GM12878 (cell line): ENCODE measurements around the gene MAGEC2. TPM values are rescaled to one million over a fixed set of nuclear protein-coding genes. Genes with fewer than 3 reads are reported as not detected.

Experiments used
- ATAC-seq: fragments of 200-7000 bp; cut with Tn5 transposase; 3 replicates; pipeline ENCODE4 v1.9.1; 2020; ENCODE audit warnings: mild to moderate bottlenecking, moderate library complexity
- BruUV-seq: library from RNA; stranded (reverse); fragments of 400-500 nt; replicated peaks from 2 replicates; lab custom pipeline; 2021; lab: Mats Ljungman, UMichigan
- CTCF ChIA-PET: fragments of 300-600 bp; sonication (Branson Sonifier 250); formaldehyde crosslinking; extraction: SDS; loops from one replicate; lab custom pipeline; 2021; ENCODE audit warnings: inconsistent platforms; lab: Yijun Ruan, JAX
- POLR2A ChIA-PET: fragments of 350-600 bp; formaldehyde crosslinking; extraction: SDS; loops from one replicate; lab custom pipeline; 2021; ENCODE audit warnings: inconsistent platforms; lab: Charles Lee
- RAD21 ChIA-PET: fragments of 300-600 bp; sonication (Branson Sonifier 250); formaldehyde crosslinking; loops from one replicate; lab custom pipeline; 2023; ENCODE audit warnings: antibody characterized with exemption; ENCODE audit not compliant: unreplicated experiment; lab: Charles Lee
- SMC1A ChIA-PET: fragments of 300-600 bp; sonication (Branson Sonifier 250); formaldehyde crosslinking; loops from one replicate; lab custom pipeline; 2023; ENCODE audit not compliant: unreplicated experiment, uncharacterized antibody; lab: Charles Lee
- DNase-seq: peaks from one replicate; pipeline ENCODE4 v3.0.0-alpha.2; 2011; ENCODE audit warnings: low read depth, low spot score
- FAIRE-seq: peaks from 3 replicates; lab custom pipeline; 2011; peaks lifted over from hg19 to GRCh38; lab: Jason Lieb, UNC
- H2AFZ ChIP-seq: 2 replicates; pipeline ENCODE4 v1.6.0; 2011; ENCODE audit warnings: low read depth, low read length, control low read depth; ENCODE audit not compliant: control insufficient read depth
- H3K27ac ChIP-seq: 2 replicates; pipeline ENCODE4 v1.5.1; 2011; ENCODE audit warnings: control low read depth; ENCODE audit not compliant: control insufficient read depth, insufficient read depth
- H3K27me3 ChIP-seq, 2 experiments: replicated peaks in 1 of 2; 2 replicates each; pipeline versions ENCODE4 v1.6.0 to v1.6.1; 2011; ENCODE audit warnings: low read length in 1 of 2; ENCODE audit not compliant: control insufficient read depth in 2 of 2, insufficient read depth in 2 of 2
- H3K36me3 ChIP-seq, 2 experiments: 2 replicates each; pipeline ENCODE4 v1.5.1; 2011; ENCODE audit warnings: low read length in 1 of 2; ENCODE audit not compliant: control insufficient read depth in 2 of 2, insufficient read depth in 2 of 2
- H3K4me1 ChIP-seq: 2 replicates; pipeline ENCODE4 v1.6.1; 2011; ENCODE audit warnings: mild to moderate bottlenecking, low read length, moderate library complexity, mixed read lengths; ENCODE audit not compliant: control insufficient read depth, insufficient read depth
- H3K4me2 ChIP-seq: 2 replicates; pipeline ENCODE4 v1.6.0; 2011; ENCODE audit warnings: control low read depth; ENCODE audit not compliant: control insufficient read depth, insufficient read depth
- H3K4me3 ChIP-seq: fragments of 200-600 bp; sonication (generic); 2 replicates; pipeline ENCODE4 v1.5.1; 2016
- H3K79me2 ChIP-seq: 2 replicates; pipeline ENCODE4 v1.6.0; 2011; ENCODE audit warnings: low read length; ENCODE audit not compliant: control insufficient read depth, insufficient read depth
- H3K9ac ChIP-seq: 2 replicates; pipeline ENCODE4 v1.8.0; 2011; ENCODE audit warnings: low read length, control low read depth, mixed read lengths; ENCODE audit not compliant: control insufficient read depth, insufficient read depth
- H3K9me3 ChIP-seq: replicated peaks from 3 replicates; pipeline ENCODE4 v1.5.1; 2011; ENCODE audit warnings: mild to moderate bottlenecking, low read length; ENCODE audit not compliant: control insufficient read depth, insufficient read depth
- H4K20me1 ChIP-seq: 2 replicates; pipeline ENCODE4 v1.6.0; 2011; ENCODE audit not compliant: control insufficient read depth, insufficient read depth
- CREM ChIP-seq: IDR thresholded peaks from 2 replicates; pipeline ENCODE4 v1.6.1; 2014; ENCODE audit warnings: antibody characterized with exemption, low read depth
- ETV6 ChIP-seq, 2 experiments: fragments of 450-650 bp in 1 of 2; IDR thresholded peaks in 1 of 2; conservative IDR thresholded peaks in 1 of 2; 2 replicates each; pipeline ENCODE4 v1.6.1; 2014; ENCODE audit warnings: antibody characterized with exemption in 1 of 2, borderline replicate concordance in 1 of 2, low read depth in 1 of 2, mild to moderate bottlenecking in 1 of 2, moderate library complexity in 1 of 2
- FOS ChIP-seq: IDR thresholded peaks from 3 replicates; pipeline ENCODE4 v1.6.1; 2011; ENCODE audit warnings: borderline replicate concordance; ENCODE audit not compliant: insufficient read length; ENCODE audit errors: extremely low read depth
- FOXK2 ChIP-seq: fragments of 450-650 bp; IDR thresholded peaks from 2 replicates; pipeline ENCODE4 v1.6.1; 2017; ENCODE audit warnings: mild to moderate bottlenecking, moderate library complexity
- KDM1A ChIP-seq: fragments of 200-600 bp; sonication (generic); IDR thresholded peaks from 2 replicates; pipeline ENCODE4 v1.6.1; 2016; ENCODE audit warnings: borderline replicate concordance
- LARP7 ChIP-seq: fragments of 450-650 bp; IDR thresholded peaks from 2 replicates; pipeline ENCODE4 v1.6.1; 2017; ENCODE audit warnings: mild to moderate bottlenecking
- NFYB ChIP-seq: IDR thresholded peaks from 2 replicates; pipeline ENCODE4 v1.6.1; 2011; ENCODE audit warnings: low read depth, mild to moderate bottlenecking, low read length, improper control_type of control experiment, moderate library complexity; ENCODE audit not compliant: insufficient read depth
- SMAD5 ChIP-seq: IDR thresholded peaks from 2 replicates; pipeline ENCODE4 v1.6.1; 2016; ENCODE audit warnings: antibody characterized with exemption, low read depth
- STAT1 ChIP-seq: fragments of 450-650 bp; conservative IDR thresholded peaks from 2 replicates; pipeline ENCODE4 v1.6.1; 2014; ENCODE audit warnings: antibody characterized with exemption, mild to moderate bottlenecking
- SUZ12 ChIP-seq: fragments of 200-600 bp; sonication (generic); IDR thresholded peaks from one replicate; pipeline ENCODE4 v1.6.1; 2018; ENCODE audit warnings: antibody characterized with exemption, mild to moderate bottlenecking; ENCODE audit not compliant: unreplicated experiment
- WGBS: methylation state at CpG from one replicate; pipeline ENCODE4 v1.1.6; 2016; ENCODE audit warnings: low lambda C conversion rate; ENCODE audit not compliant: insufficient replicate concordance, insufficient coverage; ENCODE audit errors: missing lambda C conversion rate; 5-methylcytosine and 5-hydroxymethylcytosine counted together
- in situ Hi-C: fragments of 300-500 bp; cut with MboI; formaldehyde crosslinking; loops from 9 replicates; pipeline ENCODE4 v1.14.3; 2018; ENCODE audit warnings: mixed read lengths
- intact Hi-C: fragments of 100-400 bp; cut with micrococcal nuclease; formaldehyde crosslinking; loops from one replicate; pipeline ENCODE4 v1.14.2; 2022; ENCODE audit not compliant: unreplicated experiment
- polyA plus RNA-seq, 11 experiments: library from polyadenylated mRNA; depleted of rRNA in 4 of 11; unstranded in 6 of 11; stranded (reverse) in 5 of 11; fragments of >200 nt; fragmentation: Nextera tagmentation in 4 of 11; fragmentation: Illumina TruSeq in 1 of 11; extraction: Ambion mirVana in 4 of 11; extraction: Trizol in 1 of 11; gene quantifications; 1 replicate in 1 of 11; 2 replicates in 10 of 11; pipeline versions ENCODE4 v1.2.1 to v1.2.3, GENCODE V29; 2011 to 2016; ENCODE audit warnings: inconsistent platforms in 2 of 11, missing spikeins in 2 of 11, low read depth in 1 of 11
- total RNA-seq, 4 experiments: library from RNA; depleted of rRNA in 3 of 4; stranded (reverse); fragments of >200 nt in 3 of 4; fragmentation: Illumina TruSeq in 1 of 4; extraction: Trizol in 1 of 4; gene quantifications; 2 replicates each; pipeline versions ENCODE4 v1.2.1 to v1.2.3, GENCODE V29; 2013 to 2021
- TF ChIP-seq, protein P1 (sequence below): fragments of 450-650 bp; IDR thresholded peaks from 2 replicates; pipeline ENCODE4 v1.6.1; 2017; ENCODE audit warnings: mild to moderate bottlenecking
- TF ChIP-seq, protein P2 (sequence below): fragments of 450-650 bp; IDR thresholded peaks from 2 replicates; pipeline ENCODE4 v1.6.1; 2016; ENCODE audit warnings: mild to moderate bottlenecking, moderate library complexity, borderline replicate concordance

Gene MAGEC2
- total and polyA plus RNA-seq, 10 of the 15 experiments (the other 5 are each of a cell fraction or from before 2014, with no cell fraction given) = 0.50 TPM; not detected in 9

DNA sequence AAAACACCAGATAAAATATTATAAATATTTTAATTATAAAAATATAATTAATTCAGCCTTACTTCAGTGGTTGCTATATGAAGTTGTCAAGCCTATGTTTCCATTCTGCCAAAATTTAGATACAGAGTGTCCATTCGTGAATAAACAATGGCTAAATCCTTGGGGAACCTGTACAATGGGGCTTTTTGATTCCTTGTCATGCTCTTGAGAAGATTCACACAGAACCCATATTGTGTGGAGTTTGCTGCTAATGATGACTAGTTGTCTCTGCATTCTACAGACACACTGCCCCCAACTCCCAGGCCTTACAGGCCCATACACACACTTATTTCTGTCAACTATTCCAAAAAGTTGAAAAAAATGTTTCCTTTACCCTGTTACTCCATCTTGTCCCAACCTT, 33.4 kb upstream of the MAGEC2 start:
- FAIRE-seq = no peak
- no peak for ATAC-seq
- Histone ChIP-seq H3K27me3 (no peaks in the 10 kb centered on the region; a peak in 1 of 4 replicates), H3K4me3 (no peak overlapping the region), H3K79me2 (no peaks in the 10 kb centered on the region), H3K27ac (no peak overlapping the region), H3K9me3 (no peaks in the 10 kb centered on the region; the same call in 2 of the 3 replicates), H3K4me1 (no peaks in the 10 kb centered on the region), H4K20me1 (no peaks in the 10 kb centered on the region), H3K36me3 (no peaks in the 10 kb centered on the region), H3K9ac (no peak overlapping the region), H2AFZ (no peak overlapping the region), H3K4me2 (no peak overlapping the region)
- in situ Hi-C loops = no loop called here
- no peak for DNase-seq
- intact Hi-C loops = no loop called here
- ChIA-PET RAD21 (no interaction called here), POLR2A (no interaction called here), SMC1A (no interaction called here)
- BruUV-seq = no TSS peak
- 0% methylated on average over 1 of the region's 1 CpG for WGBS
- TF ChIP-seq FOXK2 = no peak
- TF ChIP-seq KDM1A = no peak
- TF ChIP-seq SMAD5 = no peak
- TF ChIP-seq LARP7 = no peak
- no peak for TF ChIP-seq CREM
- no peak for TF ChIP-seq NFYB
- no peak for TF ChIP-seq SUZ12
- TF ChIP-seq, protein P1, sequence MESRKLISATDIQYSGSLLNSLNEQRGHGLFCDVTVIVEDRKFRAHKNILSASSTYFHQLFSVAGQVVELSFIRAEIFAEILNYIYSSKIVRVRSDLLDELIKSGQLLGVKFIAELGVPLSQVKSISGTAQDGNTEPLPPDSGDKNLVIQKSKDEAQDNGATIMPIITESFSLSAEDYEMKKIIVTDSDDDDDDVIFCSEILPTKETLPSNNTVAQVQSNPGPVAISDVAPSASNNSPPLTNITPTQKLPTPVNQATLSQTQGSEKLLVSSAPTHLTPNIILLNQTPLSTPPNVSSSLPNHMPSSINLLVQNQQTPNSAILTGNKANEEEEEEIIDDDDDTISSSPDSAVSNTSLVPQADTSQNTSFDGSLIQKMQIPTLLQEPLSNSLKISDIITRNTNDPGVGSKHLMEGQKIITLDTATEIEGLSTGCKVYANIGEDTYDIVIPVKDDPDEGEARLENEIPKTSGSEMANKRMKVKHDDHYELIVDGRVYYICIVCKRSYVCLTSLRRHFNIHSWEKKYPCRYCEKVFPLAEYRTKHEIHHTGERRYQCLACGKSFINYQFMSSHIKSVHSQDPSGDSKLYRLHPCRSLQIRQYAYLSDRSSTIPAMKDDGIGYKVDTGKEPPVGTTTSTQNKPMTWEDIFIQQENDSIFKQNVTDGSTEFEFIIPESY = no peak
- TF ChIP-seq, protein P2, sequence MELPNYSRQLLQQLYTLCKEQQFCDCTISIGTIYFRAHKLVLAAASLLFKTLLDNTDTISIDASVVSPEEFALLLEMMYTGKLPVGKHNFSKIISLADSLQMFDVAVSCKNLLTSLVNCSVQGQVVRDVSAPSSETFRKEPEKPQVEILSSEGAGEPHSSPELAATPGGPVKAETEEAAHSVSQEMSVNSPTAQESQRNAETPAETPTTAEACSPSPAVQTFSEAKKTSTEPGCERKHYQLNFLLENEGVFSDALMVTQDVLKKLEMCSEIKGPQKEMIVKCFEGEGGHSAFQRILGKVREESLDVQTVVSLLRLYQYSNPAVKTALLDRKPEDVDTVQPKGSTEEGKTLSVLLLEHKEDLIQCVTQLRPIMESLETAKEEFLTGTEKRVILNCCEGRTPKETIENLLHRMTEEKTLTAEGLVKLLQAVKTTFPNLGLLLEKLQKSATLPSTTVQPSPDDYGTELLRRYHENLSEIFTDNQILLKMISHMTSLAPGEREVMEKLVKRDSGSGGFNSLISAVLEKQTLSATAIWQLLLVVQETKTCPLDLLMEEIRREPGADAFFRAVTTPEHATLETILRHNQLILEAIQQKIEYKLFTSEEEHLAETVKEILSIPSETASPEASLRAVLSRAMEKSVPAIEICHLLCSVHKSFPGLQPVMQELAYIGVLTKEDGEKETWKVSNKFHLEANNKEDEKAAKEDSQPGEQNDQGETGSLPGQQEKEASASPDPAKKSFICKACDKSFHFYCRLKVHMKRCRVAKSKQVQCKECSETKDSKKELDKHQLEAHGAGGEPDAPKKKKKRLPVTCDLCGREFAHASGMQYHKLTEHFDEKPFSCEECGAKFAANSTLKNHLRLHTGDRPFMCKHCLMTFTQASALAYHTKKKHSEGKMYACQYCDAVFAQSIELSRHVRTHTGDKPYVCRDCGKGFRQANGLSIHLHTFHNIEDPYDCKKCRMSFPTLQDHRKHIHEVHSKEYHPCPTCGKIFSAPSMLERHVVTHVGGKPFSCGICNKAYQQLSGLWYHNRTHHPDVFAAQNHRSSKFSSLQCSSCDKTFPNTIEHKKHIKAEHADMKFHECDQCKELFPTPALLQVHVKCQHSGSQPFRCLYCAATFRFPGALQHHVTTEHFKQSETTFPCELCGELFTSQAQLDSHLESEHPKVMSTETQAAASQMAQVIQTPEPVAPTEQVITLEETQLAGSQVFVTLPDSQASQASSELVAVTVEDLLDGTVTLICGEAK = no peak
- TF ChIP-seq STAT1 = no peak
- no peak for TF ChIP-seq ETV6 (conservative IDR thresholded peaks at IDR 0.05 in 1 of 2, IDR thresholded peaks at IDR 0.05 in 1 of 2; ENCODE audit: borderline replicate concordance in 1 of 2, low read depth in 1 of 2)
- TF ChIP-seq FOS = no peak
- TF ChIP-seq, all 136 proteins: peak for 0
- CTCF ChIA-PET = no interaction called here
